Measurements from ENCODE around the gene FGF8. TPM values are rescaled to one million over a fixed set of nuclear protein-coding genes. Genes with fewer than 3 reads are reported as not detected.

FGF8 gene
- polyA plus RNA-seq, 3 donors, result not detected

- Histone ChIP-seq H2AFZ (ENCODE audit: insufficient read depth, low read depth, low read length, poor library complexity, severe bottlenecking) (no peak overlapping the region), H3K4me3 (replicated peaks in 1 of 3; ENCODE audit: low read depth in 2 of 3, low read length in 3 of 3) (no peak overlapping the region), H3K4me1 (ENCODE audit: control insufficient read depth in 1 of 2, insufficient read depth in 2 of 2, low read length in 2 of 2) (no peaks in the 10 kb centered on the region), H3K4me2 (replicated peaks; ENCODE audit: extremely low read depth, low read length, poor library complexity, severe bottlenecking) (no peak overlapping the region), H3K36me3 (replicated peaks in 1 of 2; ENCODE audit: control insufficient read depth in 1 of 2, insufficient read depth in 2 of 2, low read length in 2 of 2) (no peaks in the 10 kb centered on the region), H4K20me1 (ENCODE audit: insufficient read depth, low read length) (no peaks in the 10 kb centered on the region), H3K27ac (ENCODE audit: low read depth in 1 of 2, low read length in 2 of 2) (no peak overlapping the region), H3K79me2 (ENCODE audit: insufficient read depth, low read length) (no peaks in the 10 kb centered on the region), H3K27me3 (ENCODE audit: control insufficient read depth in 2 of 2, insufficient read depth in 2 of 2, low read length in 2 of 2) (peaks cover 0 to 7% of the 10 kb centered on the region in 2 donors), H3K9me3 (replicated peaks in 1 of 2; ENCODE audit: control insufficient read depth in 1 of 2, insufficient read depth in 1 of 2, low read length in 2 of 2) (no peaks in the 10 kb centered on the region), H3K9ac (ENCODE audit: insufficient read depth, low read length, poor library complexity, severe bottlenecking) (no peak overlapping the region)
- H3K36me3 Mint-ChIP-seq, result no peaks in the 10 kb centered on the region
- H3K9me3 Mint-ChIP-seq, result peaks cover 0 to 5% (median 0%) of the 10 kb centered on the region in 7 donors
- peaks cover 2% of the 10 kb centered on the region for H3K4me1 Mint-ChIP-seq
- WGBS (ENCODE audit: insufficient coverage), result 100% methylated on average over 3 of the region's 6 CpGs
- H3K4me3 Mint-ChIP-seq, result no peak overlapping the region
- H3K27ac Mint-ChIP-seq, result no peak overlapping the region
- intact Hi-C loops (cut with micrococcal nuclease), result no loop called here
- H3K27me3 Mint-ChIP-seq (ENCODE audit: low read depth in 3 of 3), result peaks cover 13 to 30% (median 13%) of the 10 kb centered on the region in 3 donors
- no peak for DNase-seq
- TF ChIP-seq CTCF (IDR thresholded peaks at IDR 0.05), result no peak
Observed at GRCh38 chr10:101720606-101721230, 55.2 kb downstream of the FGF8 start.

Other genes with a start within 250 kb of the FGF8 start
- 10 to 100 TPM in 2 of 3 donors, 1 to 10 TPM in 1; 9.9 to 37.0 (median 10.6) TPM for gene POLL, start 187.9 kb downstream of the FGF8 start, polyA plus RNA-seq
- 10 to 100 TPM in 1 of 3 donors, 1 to 10 TPM in 2; 8.6 to 17.0 (median 9.0) TPM for gene DPCD, start 187.8 kb downstream of the FGF8 start, polyA plus RNA-seq
- 10 to 100 TPM in 1 of 3 donors, 1 to 10 TPM in 2; 1.1 to 30.8 (median 1.8) TPM for gene FBXW4, start 80.9 kb downstream of the FGF8 start, polyA plus RNA-seq
- gene NPM3, start 7.3 kb upstream of the FGF8 start, polyA plus RNA-seq, result 1 to 10 TPM; 1.2 to 8.1 (median 3.8) TPM
- 100 to 1,000 TPM in 1 of 3 donors, 10 to 100 TPM in 1, 1 to 10 TPM in 1; 6.9 to 104 (median 15.3) TPM for gene OGA, start 42.3 kb upstream of the FGF8 start, polyA plus RNA-seq
- 1 to 10 TPM in 1 of 3 donors, under 1 TPM in 1, not detected in 1; 0.48 to 2.1 TPM for gene KCNIP2, start 67.7 kb upstream of the FGF8 start, polyA plus RNA-seq